CD14-positive monocyte (primary cell): Measurements from ENCODE around the gene TUBA3C. TPM values are rescaled to one million over a fixed set of nuclear protein-coding genes. Genes with fewer than 3 reads are reported as not detected.
"Not testable (repeated sequence)": the region's sequence is repeated elsewhere in the genome, so short reads cannot be mapped to it uniquely, and the experiment has no call there.

Experiments used
- DNase-seq, 3 donors: peaks; one replicate each; pipeline ENCODE4 v3.0.0-alpha.2; 2011 to 2022
- H2AFZ ChIP-seq: 2 replicates; pipeline ENCODE4 v1.6.0; 2012; ENCODE audit warnings: mild to moderate bottlenecking, low read depth, low read length, inconsistent platforms; ENCODE audit not compliant: insufficient read depth, poor library complexity, severe bottlenecking
- H3K27ac ChIP-seq, 2 donors: 1 replicate in 1 of 2; 2 replicates in 1 of 2; pipeline ENCODE4 v1.5.1; 2012 to 2013; ENCODE audit warnings: low read length in 2 of 2, control low read depth in 1 of 2, inconsistent platforms in 1 of 2, low read depth in 1 of 2, mild to moderate bottlenecking in 1 of 2
- H3K27me3 ChIP-seq, 2 donors: one replicate each; pipeline versions ENCODE4 v1.6.0 to v1.6.1; 2011 to 2013; ENCODE audit warnings: low read length in 2 of 2; ENCODE audit not compliant: control insufficient read depth in 2 of 2, insufficient read depth in 2 of 2
- H3K36me3 ChIP-seq, 2 donors: replicated peaks in 1 of 2; 1 replicate in 1 of 2; 2 replicates in 1 of 2; pipeline versions ENCODE4 v1.5.1 to v1.6.1; 2012 to 2013; ENCODE audit warnings: low read length in 2 of 2, control low read depth in 1 of 2, inconsistent platforms in 1 of 2, mild to moderate bottlenecking in 1 of 2; ENCODE audit not compliant: insufficient read depth in 2 of 2, control insufficient read depth in 1 of 2
- H3K4me1 ChIP-seq, 2 donors: 1 replicate in 1 of 2; 2 replicates in 1 of 2; pipeline versions ENCODE4 v1.5.1 to v1.6.1; 2012 to 2013; ENCODE audit warnings: low read length in 2 of 2, control low read depth in 1 of 2, inconsistent platforms in 1 of 2, mild to moderate bottlenecking in 1 of 2, moderate library complexity in 1 of 2; ENCODE audit not compliant: insufficient read depth in 2 of 2, control insufficient read depth in 1 of 2
- H3K4me2 ChIP-seq: replicated peaks from 2 replicates; pipeline ENCODE3; 2012; ENCODE audit warnings: low read length, moderate library complexity, mild to moderate bottlenecking; ENCODE audit not compliant: poor library complexity, severe bottlenecking; ENCODE audit errors: extremely low read depth
- H3K4me3 ChIP-seq, 3 experiments: fragments of 200-600 bp in 1 of 3; sonication (generic) in 1 of 3; replicated peaks in 1 of 3; 1 replicate in 2 of 3; 2 replicates in 1 of 3; pipeline ENCODE4 v1.5.1; 2011 to 2013; ENCODE audit warnings: low read length in 3 of 3, mild to moderate bottlenecking in 3 of 3, control low read depth in 2 of 3, low read depth in 2 of 3, inconsistent platforms in 1 of 3, moderate library complexity in 1 of 3
- H3K79me2 ChIP-seq: 2 replicates; pipeline ENCODE4 v1.6.0; 2012; ENCODE audit warnings: mild to moderate bottlenecking, control low read depth, inconsistent platforms, low read length, moderate library complexity; ENCODE audit not compliant: insufficient read depth
- H3K9ac ChIP-seq: 2 replicates; pipeline ENCODE4 v1.6.0; 2017; ENCODE audit warnings: low read length, mild to moderate bottlenecking; ENCODE audit not compliant: insufficient read depth, poor library complexity, severe bottlenecking
- H3K9me3 ChIP-seq, 2 donors: replicated peaks in 1 of 2; 1 replicate in 1 of 2; 2 replicates in 1 of 2; pipeline versions ENCODE4 v1.5.1 to v1.6.1; 2012 to 2013; ENCODE audit warnings: low read length in 2 of 2, control low read depth in 1 of 2; ENCODE audit not compliant: control insufficient read depth in 1 of 2, insufficient read depth in 1 of 2
- H4K20me1 ChIP-seq: 2 replicates; pipeline ENCODE4 v1.6.0; 2012; ENCODE audit warnings: mild to moderate bottlenecking, low read length, control low read depth, moderate library complexity; ENCODE audit not compliant: insufficient read depth
- H3K27ac Mint-ChIP-seq, 7 donors: one replicate each; pipeline ENCODE4 v1.8.0; 2020; ENCODE audit warnings: mild to moderate bottlenecking in 7 of 7, mixed read lengths in 7 of 7, moderate library complexity in 6 of 7, inconsistent platforms in 2 of 7
- H3K27me3 Mint-ChIP-seq, 3 donors: one replicate each; pipeline ENCODE4 v1.8.0; 2021 to 2022; ENCODE audit warnings: low read depth in 3 of 3, mild to moderate bottlenecking in 3 of 3, mixed read lengths in 3 of 3, moderate library complexity in 3 of 3, inconsistent platforms in 1 of 3
- H3K36me3 Mint-ChIP-seq, 2 donors: one replicate each; pipeline ENCODE4 v1.8.0; 2020; ENCODE audit warnings: mixed read lengths in 2 of 2, inconsistent platforms in 1 of 2, mild to moderate bottlenecking in 1 of 2
- H3K4me1 Mint-ChIP-seq: one replicate; pipeline ENCODE4 v1.8.0; 2020; ENCODE audit warnings: mild to moderate bottlenecking, mixed read lengths
- H3K4me3 Mint-ChIP-seq, 2 donors: one replicate each; pipeline ENCODE4 v1.8.0; 2020; ENCODE audit warnings: mild to moderate bottlenecking in 2 of 2, mixed read lengths in 2 of 2, moderate library complexity in 1 of 2
- H3K9me3 Mint-ChIP-seq, 7 donors: one replicate each; pipeline ENCODE4 v1.8.0; 2020 to 2022; ENCODE audit warnings: mixed read lengths in 7 of 7, mild to moderate bottlenecking in 6 of 7, moderate library complexity in 6 of 7, inconsistent platforms in 2 of 7
- WGBS: methylation state at CpG from one replicate; pipeline ENCODE4 v1.1.5; 2013; ENCODE audit warnings: missing lambda C conversion rate; ENCODE audit not compliant: insufficient coverage; 5-methylcytosine and 5-hydroxymethylcytosine counted together
- intact Hi-C, 2 donors: fragments of 100-400 bp; cut with micrococcal nuclease; formaldehyde crosslinking; loops; one replicate each; pipeline versions ENCODE4 v1.15.0 to v1.15.1; 2023
- polyA plus RNA-seq, 3 donors: library from polyadenylated mRNA; depleted of rRNA in 1 of 3; unstranded in 2 of 3; stranded (reverse) in 1 of 3; fragments of 300-500 nt in 2 of 3; fragments of >200 nt in 1 of 3; fragmentation: Illumina TruSeq in 2 of 3; gene quantifications; 1 replicate in 2 of 3; 2 replicates in 1 of 3; pipeline ENCODE4 v1.2.3, GENCODE V29; 2012 to 2021
- TF ChIP-seq, protein P1 (sequence below): fragments of 200-600 bp; IDR thresholded peaks from one replicate; pipeline ENCODE4 v1.8.0; 2022; ENCODE audit warnings: antibody characterized with exemption, mild to moderate bottlenecking

TUBA3C gene
- polyA plus RNA-seq, 3 donors: not detected

DNA sequence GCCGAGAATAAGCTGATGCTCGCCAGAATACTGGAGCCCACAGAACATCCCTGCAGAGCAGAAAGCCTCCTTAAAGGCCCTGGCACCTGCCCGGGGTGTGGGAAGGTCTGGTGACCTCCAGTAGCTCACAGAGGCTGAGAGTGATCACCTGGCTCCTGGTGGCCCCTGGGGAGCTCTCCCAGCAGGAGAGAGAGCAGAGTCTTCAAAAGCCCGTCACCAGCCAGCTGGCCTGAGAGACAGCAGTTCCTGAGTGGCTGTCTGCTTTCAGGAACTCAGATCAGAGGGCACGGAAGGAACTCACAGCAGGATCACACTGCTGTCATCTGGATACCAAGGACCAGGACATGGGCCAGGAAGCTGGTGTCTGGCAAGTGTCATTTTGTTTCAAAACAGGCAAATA lies 7.7 kb upstream of the TUBA3C start:
- H3K4me3 ChIP-seq, H3K27me3 ChIP-seq, H3K4me1 Mint-ChIP-seq, H4K20me1 ChIP-seq, H3K4me3 Mint-ChIP-seq, intact Hi-C loops, H2AFZ ChIP-seq, H3K9ac ChIP-seq, DNase-seq, H3K27me3 Mint-ChIP-seq, H3K4me2 ChIP-seq, H3K4me1 ChIP-seq, H3K27ac ChIP-seq, H3K36me3 Mint-ChIP-seq, H3K36me3 ChIP-seq, H3K79me2 ChIP-seq, H3K27ac Mint-ChIP-seq: not testable (repeated sequence)
- 74% methylated on average over 3 of the region's 5 CpGs for WGBS
- peaks cover 4 to 28% of the 10 kb centered on the region in 2 donors for H3K9me3 ChIP-seq
- H3K9me3 Mint-ChIP-seq: peaks cover 6 to 46% (median 27%) of the 10 kb centered on the region in 7 donors

DNA sequence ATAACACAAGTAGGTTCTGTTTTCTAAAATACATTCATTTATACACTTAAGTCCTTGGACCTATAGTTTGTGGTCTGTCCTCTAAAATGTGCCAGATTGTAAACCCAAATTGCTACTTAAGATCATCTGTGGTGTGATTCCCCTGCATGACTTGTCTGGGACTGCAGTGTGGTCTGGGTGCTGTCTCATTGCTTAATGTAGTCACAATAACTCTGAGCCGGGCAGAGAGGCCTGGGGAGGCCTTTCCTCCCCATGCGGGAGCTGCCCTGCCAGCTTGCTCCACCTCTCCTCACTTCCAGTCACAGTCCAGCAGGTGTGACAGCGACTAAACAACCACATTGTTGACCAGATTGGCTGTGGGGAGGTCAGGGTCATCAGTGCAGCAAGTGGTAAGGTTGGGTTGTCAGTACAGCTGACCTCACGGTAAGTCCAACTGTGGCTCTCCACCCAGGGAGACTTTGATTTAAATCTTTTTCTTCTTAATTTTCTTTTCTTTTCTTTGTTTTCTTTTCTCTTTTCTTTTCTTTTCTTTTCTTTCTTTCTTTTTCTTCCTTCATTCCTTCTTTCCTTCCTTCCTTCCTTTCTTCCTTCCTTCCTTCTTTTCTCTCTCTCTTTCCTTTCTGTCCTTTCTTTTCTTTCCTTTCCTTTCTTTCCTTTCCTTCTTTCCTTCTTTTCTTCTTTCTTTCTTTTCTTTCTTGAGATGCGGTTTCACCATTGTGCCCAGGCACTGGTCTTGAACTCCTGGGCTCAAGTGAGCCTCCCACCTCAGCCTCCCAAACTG lies 4.4 kb upstream of the TUBA3C start:
- Histone ChIP-seq H3K27ac (no peak overlapping the region), H2AFZ (no peak overlapping the region), H3K4me1 (no peaks in the 10 kb centered on the region), H3K79me2 (no peaks in the 10 kb centered on the region), H3K9ac (no peak overlapping the region), H3K36me3 (no peaks in the 10 kb centered on the region), H3K4me2 (no peak overlapping the region), H4K20me1 (no peaks in the 10 kb centered on the region), H3K4me3 (no peak overlapping the region), H3K27me3 (no peaks in the 10 kb centered on the region), H3K9me3 (peaks cover 15 to 54% of the 10 kb centered on the region in 2 donors)
- WGBS: no CpG with 5 or more reads among the region's 5 CpGs
- Mint-ChIP-seq H3K4me1 (no peaks in the 10 kb centered on the region), H3K9me3 (peaks cover 13 to 56% (median 39%) of the 10 kb centered on the region in 7 donors), H3K4me3 (no peak overlapping the region), H3K27ac (no peak overlapping the region), H3K27me3 (peaks cover 0 to 4% (median 0%) of the 10 kb centered on the region in 3 donors), H3K36me3 (no peaks in the 10 kb centered on the region)
- intact Hi-C loops: no loop called here
- TF ChIP-seq, protein P1, sequence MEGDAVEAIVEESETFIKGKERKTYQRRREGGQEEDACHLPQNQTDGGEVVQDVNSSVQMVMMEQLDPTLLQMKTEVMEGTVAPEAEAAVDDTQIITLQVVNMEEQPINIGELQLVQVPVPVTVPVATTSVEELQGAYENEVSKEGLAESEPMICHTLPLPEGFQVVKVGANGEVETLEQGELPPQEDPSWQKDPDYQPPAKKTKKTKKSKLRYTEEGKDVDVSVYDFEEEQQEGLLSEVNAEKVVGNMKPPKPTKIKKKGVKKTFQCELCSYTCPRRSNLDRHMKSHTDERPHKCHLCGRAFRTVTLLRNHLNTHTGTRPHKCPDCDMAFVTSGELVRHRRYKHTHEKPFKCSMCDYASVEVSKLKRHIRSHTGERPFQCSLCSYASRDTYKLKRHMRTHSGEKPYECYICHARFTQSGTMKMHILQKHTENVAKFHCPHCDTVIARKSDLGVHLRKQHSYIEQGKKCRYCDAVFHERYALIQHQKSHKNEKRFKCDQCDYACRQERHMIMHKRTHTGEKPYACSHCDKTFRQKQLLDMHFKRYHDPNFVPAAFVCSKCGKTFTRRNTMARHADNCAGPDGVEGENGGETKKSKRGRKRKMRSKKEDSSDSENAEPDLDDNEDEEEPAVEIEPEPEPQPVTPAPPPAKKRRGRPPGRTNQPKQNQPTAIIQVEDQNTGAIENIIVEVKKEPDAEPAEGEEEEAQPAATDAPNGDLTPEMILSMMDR: no peak
- DNase-seq: no peak
